Thoracic aorta (tissue), 2 donors: ENCODE results near the gene HEPACAM2. TPM values are rescaled to one million over a fixed set of nuclear protein-coding genes. Genes with fewer than 3 reads are reported as not detected.
A peak's percentile ranks its signal among the peaks of the same experiment; 100 is the strongest.

Experiments
- ATAC-seq: fragments of 150-250 bp; one replicate; pipeline ENCODE4 v1.8.0; 2017; ENCODE audit warnings: low read depth; ENCODE audit not compliant: insufficient number of reproducible peaks, low FRiP score
- DNase-seq: peaks from one replicate; pipeline ENCODE4 v3.0.0-alpha.2; 2020; ENCODE audit warnings: low spot score
- H3K27ac ChIP-seq, 2 donors: fragments of 200-600 bp; sonication (generic); 1 replicate in 1 of 2; 2 replicates in 1 of 2; pipeline ENCODE4 v1.5.1; 2016; ENCODE audit warnings: mild to moderate bottlenecking in 2 of 2, moderate library complexity in 2 of 2
- H3K27me3 ChIP-seq: fragments of 200-600 bp; sonication (generic); replicated peaks from 2 replicates; pipeline ENCODE4 v1.6.0; 2016; ENCODE audit warnings: mild to moderate bottlenecking; ENCODE audit not compliant: insufficient read depth
- H3K36me3 ChIP-seq: fragments of 200-600 bp; sonication (generic); one replicate; pipeline ENCODE4 v1.5.1; 2016
- H3K4me1 ChIP-seq, 2 donors: fragments of 200-600 bp; sonication (generic); 1 replicate in 1 of 2; 2 replicates in 1 of 2; pipeline versions ENCODE4 v1.5.1 to v1.6.0; 2016; ENCODE audit warnings: low read depth in 2 of 2, mild to moderate bottlenecking in 1 of 2; ENCODE audit not compliant: control insufficient read depth in 1 of 2
- H3K4me3 ChIP-seq: fragments of 200-600 bp; sonication (generic); 2 replicates; pipeline ENCODE4 v1.5.1; 2016; ENCODE audit warnings: mild to moderate bottlenecking
- H3K9me3 ChIP-seq: fragments of 200-600 bp; sonication (generic); 2 replicates; pipeline ENCODE4 v1.5.1; 2016
- CTCF ChIP-seq: fragments of 200-600 bp; sonication (generic); IDR thresholded peaks from one replicate; pipeline ENCODE4 v1.5.1; 2019; ENCODE audit warnings: antibody characterized with exemption
- total RNA-seq, 2 donors: library from RNA; depleted of rRNA; stranded (reverse); fragments of >200 nt; gene quantifications; one replicate each; pipeline versions ENCODE4 v1.1.0 to v1.2.3, GENCODE V29; 2016

HEPACAM2 gene
- total RNA-seq, 2 donors from 2014 or later: not detected

GRCh38 chr7:93235541-93235940 lies 9.3 kb upstream of the HEPACAM2 start:
- DNase-seq: no peak
- no peak for TF ChIP-seq CTCF
- no peaks in the 10 kb centered on the region for H3K9me3 ChIP-seq
- no peaks in the 10 kb centered on the region for H3K27me3 ChIP-seq
- no peak for ATAC-seq
- peaks cover 8 to 17% of the 10 kb centered on the region in 2 donors for H3K4me1 ChIP-seq
- H3K27ac ChIP-seq: no peak overlapping the region
- H3K4me3 ChIP-seq: no peak overlapping the region
- no peaks in the 10 kb centered on the region for H3K36me3 ChIP-seq

- ATAC-seq: no peak
- TF ChIP-seq CTCF: no peak
- H3K27ac ChIP-seq: no peak overlapping the region
These were observed 6.4 kb upstream of the HEPACAM2 start for GRCh38 chr7:93232673-93233018.

GRCh38 chr7:93231799-93232672 lies 5.8 kb upstream of the HEPACAM2 start, which contains the start of gene VPS50:
VPS50 (plus strand) TSS chr7:93232366; CDS start chr7:93232468, 102 bp downstream.
- no peaks in the 10 kb centered on the region for H3K36me3 ChIP-seq
- peak within 1 kb of the TSS in 1 of 2 donors; percentile 11 for H3K27ac ChIP-seq
- peak; percentile 38 for TF ChIP-seq CTCF
- peak within 1 kb of the TSS; percentile 84 for H3K4me3 ChIP-seq
- H3K27me3 ChIP-seq: no peaks in the 10 kb centered on the region
- DNase-seq (peak; percentile 94), ATAC-seq (peak; percentile 100)
- H3K4me1 ChIP-seq: peaks cover 8 to 17% of the 10 kb centered on the region in 2 donors
- H3K9me3 ChIP-seq: no peaks in the 10 kb centered on the region

More at GRCh38 chr7:93232673-93233018, 6.4 kb upstream of the HEPACAM2 start:
- peak overlapping the region; percentile 84 for H3K4me3 ChIP-seq
- no peak for DNase-seq
- no peaks in the 10 kb centered on the region for H3K36me3 ChIP-seq
- no peaks in the 10 kb centered on the region for H3K27me3 ChIP-seq
- peaks cover 8 to 17% of the 10 kb centered on the region in 2 donors for H3K4me1 ChIP-seq
- H3K9me3 ChIP-seq: no peaks in the 10 kb centered on the region

GRCh38 chr7:93231259-93231658 lies 5.0 kb upstream of the HEPACAM2 start:
- no peak for DNase-seq
- no peak for ATAC-seq

More at GRCh38 chr7:93231259-93231658, 5.0 kb upstream of the HEPACAM2 start:
- no peak for TF ChIP-seq CTCF
- H3K9me3 ChIP-seq: no peaks in the 10 kb centered on the region
- no peaks in the 10 kb centered on the region for H3K36me3 ChIP-seq
- H3K27ac ChIP-seq: no peak overlapping the region
- H3K4me3 ChIP-seq: peak overlapping the region; percentile 84
- peaks cover 8 to 17% of the 10 kb centered on the region in 2 donors for H3K4me1 ChIP-seq
- no peaks in the 10 kb centered on the region for H3K27me3 ChIP-seq
